Epithelial cell of umbilical artery (primary cell): ENCODE data around the gene CCDC74A. TPM values are rescaled to one million over a fixed set of nuclear protein-coding genes. Genes with fewer than 3 reads are reported as not detected.

Source experiments
- total RNA-seq: library from RNA; depleted of rRNA; stranded (reverse); fragments of >200 nt; gene quantifications from 2 replicates; pipeline ENCODE4 v1.2.3, GENCODE V29; 2014

The CCDC74A gene
- total RNA-seq, result 2.7 and 4.9 TPM in 2 replicates

GRCh38 chr2:131527131-131528001 is at the start of gene CCDC74A:
TSS of gene CCDC74A (plus strand) at chr2:131527888. CDS start at chr2:131527971, 83 bp downstream.

GRCh38 chr2:131492015-131492417 is 35.7 kb upstream of the CCDC74A start, which contains the start of gene MZT2A:
TSS of gene MZT2A (minus strand) at chr2:131492397. CDS start at chr2:131492376, 21 bp downstream.

Other genes with a start within 250 kb of the CCDC74A start
- gene RAB6D, start 163.7 kb upstream of the CCDC74A start, total RNA-seq, result under 0.01 TPM in 1 of 2 replicates, not detected in the other
- not detected in 2 replicates for gene TUBA3D, start 51.8 kb upstream of the CCDC74A start, total RNA-seq
- 75.5 and 110 TPM in 2 replicates for gene MZT2A, start 35.5 kb upstream of the CCDC74A start, total RNA-seq